GF-D8 (cell line): ENCODE data around the gene S100PBP.
A peak's percentile ranks its signal among the peaks of the same experiment; 100 is the strongest.
"Not testable (repeated sequence)": the region's sequence is repeated elsewhere in the genome, so short reads cannot be mapped to it uniquely, and the experiment has no call there.

Source experiments
- DNase-seq: peaks from one replicate; lab custom pipeline; 2025; lab: John Stamatoyannopoulos, UW

Gene S100PBP

GRCh38 chr1:32786856-32787255, 30.6 kb upstream of the S100PBP start:
- DNase-seq = no peak

DNA sequence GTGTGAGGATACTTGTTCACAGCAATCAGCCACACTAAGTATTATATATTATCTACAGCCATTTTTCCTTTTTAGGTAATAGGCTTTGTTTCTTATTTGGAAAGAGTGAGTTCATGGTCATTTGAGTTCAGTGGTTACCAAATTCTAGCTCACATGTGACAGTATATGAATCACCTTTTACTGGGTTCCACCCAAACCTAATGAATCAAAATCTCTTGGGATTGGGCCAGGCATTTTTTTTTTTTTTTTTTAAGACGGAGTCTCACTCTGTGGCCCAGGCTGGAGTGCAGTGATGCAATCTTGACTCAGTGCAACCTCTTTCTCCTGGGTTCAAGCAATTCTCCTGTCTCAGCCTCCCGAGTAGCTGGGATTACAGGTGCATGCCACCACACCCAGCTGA, 28.1 kb upstream of the S100PBP start:
- DNase-seq = not testable (repeated sequence)

DNA sequence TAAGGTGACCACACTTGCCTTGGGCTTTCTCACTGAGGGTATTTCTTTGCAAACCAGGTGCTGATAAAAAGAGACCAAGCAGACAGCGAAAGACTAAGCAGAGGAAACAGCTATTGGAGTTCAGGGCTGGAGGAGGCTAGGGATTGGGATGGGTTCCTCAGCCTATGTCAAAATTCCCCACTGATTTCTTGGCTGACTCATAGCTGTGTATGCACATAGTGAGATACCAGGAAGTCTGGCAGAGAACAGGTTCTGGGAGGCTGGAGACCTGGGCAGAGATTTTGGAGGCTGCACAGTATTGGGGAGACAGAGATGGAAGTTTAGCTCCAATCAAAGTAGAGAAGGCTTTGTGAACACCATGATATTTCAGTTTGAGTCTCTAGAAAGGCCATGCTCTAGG, 25.6 kb upstream of the S100PBP start:
- DNase-seq = no peak

DNA sequence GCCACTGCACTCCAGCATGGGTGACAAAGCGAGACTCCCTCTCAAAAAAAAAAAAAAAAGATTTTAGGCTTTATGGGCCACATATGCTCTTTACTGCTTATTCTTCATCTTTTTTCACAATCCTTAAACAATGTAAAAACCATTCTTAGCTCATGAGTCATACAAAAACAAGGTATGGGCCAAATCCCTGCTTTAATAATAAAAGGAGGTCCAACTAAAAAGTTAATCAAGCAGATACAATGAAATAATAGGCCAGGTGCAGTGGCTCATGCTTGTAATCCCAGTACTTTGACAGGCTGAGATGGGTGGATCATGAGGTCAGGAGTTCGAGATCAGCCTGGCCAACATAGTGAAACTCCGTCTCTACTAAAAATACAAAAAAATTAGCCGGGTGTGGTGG, 21.7 kb upstream of the S100PBP start:
- DNase-seq = not testable (repeated sequence)

GRCh38 chr1:32797456-32797855, 20.0 kb upstream of the S100PBP start:
- no peak for DNase-seq

GRCh38 chr1:32798191-32798590, 19.3 kb upstream of the S100PBP start:
- no peak for DNase-seq

- no peak for DNase-seq
Measured at GRCh38 chr1:32798679-32799416, 18.6 kb upstream of the S100PBP start.

DNA sequence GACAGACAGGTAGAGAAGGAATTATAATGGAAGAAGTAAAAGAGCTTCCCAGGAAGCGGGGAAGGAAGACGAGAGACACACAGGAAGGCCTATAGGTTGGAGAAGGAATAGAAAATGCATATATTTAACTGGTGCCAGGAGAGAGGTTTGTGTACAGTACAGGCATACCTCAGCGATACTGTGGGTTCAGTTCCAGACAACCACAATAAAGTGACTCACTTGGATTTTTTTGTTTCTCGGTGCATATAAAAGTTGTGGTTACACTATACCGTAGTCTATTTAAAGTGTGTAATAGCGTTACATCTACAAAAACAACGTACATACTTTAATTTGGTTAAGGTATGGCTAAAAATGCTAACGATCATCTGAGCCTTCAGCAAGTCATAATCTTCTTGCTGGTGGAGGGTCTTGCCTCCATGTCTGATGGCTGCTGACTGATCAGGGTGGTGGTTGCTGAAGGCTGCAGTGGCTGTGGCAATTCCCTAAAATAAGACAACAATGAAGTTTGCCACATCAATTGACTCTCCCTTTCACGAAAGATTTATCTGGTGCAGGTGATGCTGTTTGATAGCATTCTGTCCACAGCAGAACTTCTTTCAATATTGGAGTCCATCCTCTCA, 16.2 kb upstream of the S100PBP start:
- DNase-seq = no peak

GRCh38 chr1:32804460-32804859, 13.0 kb upstream of the S100PBP start:
- DNase-seq = not testable (repeated sequence)

- no peak for DNase-seq
Measured at GRCh38 chr1:32806290-32806689, 11.2 kb upstream of the S100PBP start.

DNA sequence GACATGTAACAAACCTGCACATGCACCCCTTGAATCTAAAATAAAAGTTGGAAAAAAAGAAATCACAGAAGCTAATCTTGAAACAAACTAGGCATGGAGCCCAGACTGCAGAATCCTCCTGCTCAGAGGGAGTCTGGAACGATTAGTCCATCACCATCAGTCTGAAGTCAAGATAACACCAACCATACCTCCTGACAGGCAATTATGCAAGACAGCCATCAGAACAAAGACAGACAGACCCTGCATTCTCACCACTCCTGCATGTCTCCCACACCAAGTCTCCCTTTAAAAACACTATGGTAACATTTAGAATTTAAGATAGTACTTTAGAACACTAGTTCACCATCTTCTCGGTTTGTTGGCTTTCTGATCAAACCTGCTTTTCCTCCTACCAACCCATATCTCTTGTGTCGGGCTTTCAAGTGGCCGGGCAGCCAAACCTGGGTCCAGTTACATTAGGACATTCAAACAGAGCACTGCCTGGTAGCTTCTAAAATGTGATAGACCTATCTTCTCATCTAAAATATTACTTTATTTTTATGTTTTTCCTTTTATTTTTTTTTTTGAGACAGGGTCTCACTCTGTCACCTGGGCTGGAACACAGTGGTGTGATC, 10.4 kb upstream of the S100PBP start:
- no peak for DNase-seq

DNA sequence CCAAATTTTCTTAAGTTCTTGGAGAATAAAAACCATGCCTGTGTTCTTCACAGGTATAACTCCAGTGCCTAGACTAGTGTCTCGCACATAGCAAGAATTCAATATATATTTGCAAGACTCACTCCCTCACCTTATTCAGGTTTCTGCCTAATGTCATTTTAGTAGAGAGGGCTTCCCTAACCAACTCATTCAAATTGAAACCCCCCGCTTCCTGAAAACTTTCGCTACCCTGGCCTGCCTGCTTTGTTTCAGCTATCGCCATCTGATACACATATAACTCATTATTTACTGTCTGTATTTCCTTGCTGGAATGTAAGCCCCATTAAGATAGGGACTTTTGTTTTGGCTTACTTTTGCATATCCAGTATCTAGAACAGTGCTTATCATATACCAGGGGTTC, 8.9 kb upstream of the S100PBP start:
- no peak for DNase-seq

DNA sequence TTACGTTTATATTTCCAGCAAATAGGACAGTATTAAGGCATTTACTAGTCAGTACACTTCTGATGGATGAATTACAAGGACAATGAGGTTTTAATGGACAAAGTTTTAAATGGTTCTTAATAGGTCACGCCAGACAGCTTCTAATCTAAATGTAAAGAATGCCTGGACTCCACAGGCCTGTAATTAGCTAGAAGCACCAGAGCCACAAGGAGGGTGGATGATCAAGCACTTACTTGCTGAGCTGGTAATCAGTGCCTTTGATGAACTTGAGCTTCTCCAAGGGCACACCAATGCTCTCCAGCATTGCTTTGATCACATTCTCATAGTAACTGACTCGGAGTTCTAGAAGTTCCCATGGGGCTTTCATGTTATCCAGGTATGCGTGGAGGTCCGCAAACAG, 7.1 kb upstream of the S100PBP start:
- DNase-seq = no peak

DNA sequence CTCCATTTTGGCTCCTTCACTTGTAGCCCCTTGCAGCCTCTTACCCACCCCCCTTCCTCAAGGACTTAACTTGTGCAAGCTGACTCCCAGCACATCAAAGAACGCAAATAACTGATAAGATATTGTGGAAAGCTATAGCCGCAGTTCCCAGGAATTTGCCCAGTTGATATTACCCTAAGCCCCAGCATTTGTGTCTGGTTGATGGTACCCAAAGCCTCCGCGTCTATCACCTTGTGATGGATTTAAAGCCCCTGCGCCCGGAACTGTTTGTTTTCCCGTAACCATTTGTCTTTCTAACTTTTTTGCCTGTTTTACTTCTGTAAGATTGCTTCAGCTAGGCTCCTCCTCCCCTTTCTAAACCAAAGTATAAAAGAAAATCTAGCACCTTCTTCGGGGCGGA, 6.2 kb upstream of the S100PBP start:
- no peak for DNase-seq

DNA sequence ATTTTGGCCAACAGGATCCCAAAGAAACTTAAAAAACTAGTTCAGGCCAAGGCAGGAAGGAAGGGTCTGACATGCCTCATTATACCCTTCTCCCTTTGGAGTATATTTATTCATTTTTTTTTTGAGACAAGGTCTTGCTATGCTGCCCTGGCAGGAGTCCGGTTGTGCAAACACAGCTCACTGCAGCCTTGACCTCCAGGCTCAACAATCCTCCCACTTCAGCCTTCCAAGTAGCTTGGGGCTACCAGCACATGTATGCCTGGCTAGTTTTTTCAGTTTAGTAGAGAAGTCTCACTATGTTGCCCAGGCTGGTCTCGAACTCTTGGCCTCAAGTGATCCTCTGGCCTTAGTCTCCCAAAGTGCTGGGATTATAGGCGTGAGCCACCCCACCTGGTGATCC, 5.5 kb upstream of the S100PBP start:
- DNase-seq = no peak

GRCh38 chr1:32813941-32814739, 3.3 kb upstream of the S100PBP start:
- DNase-seq = no peak

DNA sequence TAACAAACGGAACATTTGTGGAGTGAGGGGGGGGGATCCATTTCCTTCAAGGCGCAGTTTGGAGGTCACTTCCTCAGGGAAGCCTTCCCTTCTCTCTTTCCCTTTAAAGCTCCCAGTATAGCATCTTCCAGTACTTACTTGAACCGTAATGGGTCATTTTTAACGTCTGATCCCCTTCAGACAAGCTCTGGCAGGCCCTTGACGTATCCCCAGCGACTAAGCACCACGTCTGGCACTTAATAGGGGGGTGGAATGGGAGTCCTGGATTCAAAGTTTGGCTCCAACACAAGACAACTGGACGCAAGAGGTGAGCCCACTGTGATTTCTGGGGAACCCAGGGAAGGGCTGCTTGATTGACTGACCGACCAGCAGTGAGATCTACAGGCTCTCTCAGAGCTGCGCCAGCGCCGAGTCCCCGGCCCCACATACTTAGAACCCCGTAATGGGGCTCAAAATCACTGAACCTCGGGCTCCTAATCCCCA, 736 bp upstream of the S100PBP start:
- DNase-seq = peak; percentile 35

- peak; percentile 41 for DNase-seq
Measured at GRCh38 chr1:32817815-32818786, 648 bp downstream of the S100PBP start.

DNA sequence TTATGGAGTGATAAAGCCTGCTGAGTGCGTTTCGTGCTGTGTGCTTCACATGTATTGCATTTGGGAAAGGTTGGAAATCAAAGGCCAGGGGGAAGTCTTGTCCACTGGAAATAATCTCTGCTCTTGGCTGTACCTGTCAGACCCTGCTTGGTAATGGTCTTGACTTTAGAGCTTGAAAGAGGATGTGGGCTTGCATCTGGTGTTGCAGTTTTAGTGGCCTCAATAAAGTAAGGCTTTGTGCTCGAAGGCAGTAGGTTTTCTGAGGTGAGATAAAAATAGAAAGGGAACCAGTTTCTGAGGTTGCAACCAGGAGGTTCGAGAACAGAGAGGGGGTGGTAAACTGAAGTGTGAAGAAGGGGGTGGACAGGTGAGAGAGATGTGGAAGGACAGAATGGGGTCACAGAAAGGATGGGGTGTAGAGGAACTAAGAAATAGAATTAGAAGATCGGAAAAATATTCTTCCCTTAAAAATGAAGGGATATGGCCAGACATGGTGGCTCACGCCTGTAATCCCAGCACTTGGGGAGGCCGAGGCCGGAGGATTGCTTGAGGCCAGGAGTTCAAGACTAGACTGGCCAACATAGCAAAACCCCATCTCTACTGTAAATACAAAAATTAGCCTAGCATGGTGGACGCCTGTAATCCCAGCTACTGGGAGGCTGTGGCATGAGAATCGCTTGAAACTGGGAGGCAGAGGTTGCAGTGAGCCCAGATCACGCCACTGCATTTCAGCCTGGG, 1.5 kb downstream of the S100PBP start:
- peak; percentile 53 for DNase-seq

- DNase-seq = no peak
Measured at GRCh38 chr1:32825181-32825580, 7.7 kb downstream of the S100PBP start.

DNA sequence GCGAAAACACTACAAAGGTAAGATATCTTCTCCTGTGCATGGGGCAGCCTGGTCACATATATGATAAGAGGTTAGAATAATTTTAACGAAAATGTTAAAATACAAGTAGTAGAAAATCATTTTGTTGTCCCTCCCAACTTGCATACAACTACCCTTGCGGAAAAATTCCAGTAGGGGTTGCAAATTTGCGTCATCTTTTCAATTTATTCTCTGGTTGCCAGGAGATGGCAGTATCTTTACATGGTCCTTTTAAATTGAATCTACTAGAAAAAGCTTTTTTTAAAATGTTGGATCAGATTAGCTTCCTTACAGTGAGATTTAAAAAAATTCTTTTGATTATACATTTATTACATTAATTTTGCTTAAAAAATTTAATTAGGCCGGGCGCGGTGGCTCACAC, 10.9 kb downstream of the S100PBP start:
- no peak for DNase-seq
